ENCODE measurements around the gene TLE3. TPM values are rescaled to one million over a fixed set of nuclear protein-coding genes. Genes with fewer than 3 reads are reported as not detected.

TLE3 gene
- total RNA-seq, 1 donor from 2014 or later = 58.8 TPM

DNA sequence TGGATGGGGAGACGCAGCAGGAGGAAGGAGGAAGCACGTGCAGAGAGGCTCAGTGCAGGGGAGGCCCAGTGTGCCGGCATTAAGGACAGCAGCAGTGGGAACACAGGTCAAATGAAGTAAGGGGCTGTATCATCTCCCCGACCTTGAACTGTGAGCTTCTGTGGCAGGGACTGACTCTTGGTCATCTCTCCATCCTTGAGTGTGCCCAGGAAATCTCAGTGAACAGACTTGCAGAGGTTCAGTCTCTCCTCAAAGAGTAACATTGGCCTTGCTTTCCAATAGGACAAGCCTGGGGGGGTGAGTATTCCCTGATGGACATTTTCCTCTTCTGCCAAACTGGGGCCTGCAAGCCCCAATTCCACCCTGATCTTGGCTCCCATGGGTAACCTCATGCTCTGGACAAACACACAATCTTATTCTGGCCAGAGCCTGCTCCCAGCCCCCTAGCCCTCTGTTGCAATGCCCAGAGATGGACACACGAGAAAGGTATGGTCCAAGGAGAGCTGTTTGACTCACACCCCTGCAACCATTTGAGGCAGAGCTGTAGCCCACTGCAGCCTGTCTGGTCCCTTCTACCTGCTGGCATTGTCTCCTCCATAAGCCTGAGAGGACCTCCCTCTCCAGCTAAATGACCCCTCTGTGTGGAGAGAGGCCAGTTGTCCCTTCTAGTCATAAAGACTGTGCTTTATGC lies 50.9 kb downstream of the TLE3 start:
- intact Hi-C loops (cut with DNase I) = no loop called here

DNA sequence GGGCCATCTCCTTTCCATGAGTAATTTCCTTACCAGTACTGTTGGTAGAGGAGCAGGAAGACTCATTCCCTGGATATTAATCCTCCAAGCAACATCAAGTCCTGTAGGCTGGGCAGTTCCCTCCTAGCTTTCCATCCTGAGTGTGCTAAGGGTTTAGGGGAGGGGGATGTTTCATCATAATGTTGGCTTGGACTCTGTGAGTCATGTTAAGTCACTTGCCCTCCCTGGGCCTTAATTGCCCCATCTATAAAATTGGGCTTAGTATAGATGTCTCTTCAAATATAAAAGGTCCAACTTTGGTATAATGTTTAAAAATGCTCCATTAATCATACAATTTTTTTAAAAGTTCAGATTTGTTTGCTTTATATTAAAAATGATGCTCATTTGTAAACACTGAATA lies 52.7 kb downstream of the TLE3 start:
- no peak overlapping the region for H3K4me3 ChIP-seq
- no peak for TF ChIP-seq CTCF (IDR thresholded peaks at IDR 0.05)
- intact Hi-C loops (cut with DNase I) = no loop called here
- H3K27me3 ChIP-seq = no peaks in the 10 kb centered on the region
- DNase-seq (no peak), ATAC-seq (no peak)
- no peaks in the 10 kb centered on the region for H3K9me3 ChIP-seq
- no peaks in the 10 kb centered on the region for H3K4me1 ChIP-seq
- H3K36me3 ChIP-seq = peaks cover 17% of the 10 kb centered on the region
- H3K27ac ChIP-seq = no peak overlapping the region

More for the DNA sequence above, 50.9 kb downstream of the TLE3 start:
- Histone ChIP-seq H3K4me1 (no peaks in the 10 kb centered on the region), H3K27ac (no peak overlapping the region), H3K9me3 (no peaks in the 10 kb centered on the region), H3K27me3 (no peaks in the 10 kb centered on the region), H3K36me3 (peaks cover 35% of the 10 kb centered on the region), H3K4me3 (no peak overlapping the region)
- TF ChIP-seq CTCF (IDR thresholded peaks at IDR 0.05) = no peak
- DNase-seq (peak; percentile 23), ATAC-seq (peak; percentile 13)

DNA sequence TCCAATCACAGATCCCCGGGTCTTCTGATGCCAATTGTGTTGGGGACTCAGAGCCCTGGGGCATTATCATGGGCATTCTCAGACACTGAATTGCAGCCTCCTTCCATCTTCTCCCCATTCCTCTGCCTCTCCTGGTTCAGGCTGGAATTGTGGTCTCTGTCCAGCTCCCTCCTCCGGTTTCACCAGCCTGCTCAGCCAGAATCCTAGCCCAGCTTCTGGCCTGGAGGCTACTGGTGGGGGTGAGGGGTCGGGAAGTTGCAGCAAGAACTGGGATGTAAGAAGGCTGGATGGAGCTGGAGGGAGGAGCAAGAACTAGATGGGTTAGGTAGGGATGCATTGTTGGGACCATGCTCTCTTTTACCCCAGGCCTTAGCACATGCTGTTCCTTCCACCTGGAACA lies 53.5 kb downstream of the TLE3 start:
- H3K4me3 ChIP-seq = no peak overlapping the region
- no peaks in the 10 kb centered on the region for H3K9me3 ChIP-seq
- no peaks in the 10 kb centered on the region for H3K27me3 ChIP-seq
- H3K4me1 ChIP-seq = no peaks in the 10 kb centered on the region
- no peak for ATAC-seq
- no peak for DNase-seq
- intact Hi-C loops (cut with DNase I) = no loop called here
- H3K36me3 ChIP-seq = peaks cover 8% of the 10 kb centered on the region
- no peak for TF ChIP-seq CTCF (IDR thresholded peaks at IDR 0.05)
- H3K27ac ChIP-seq = no peak overlapping the region

GRCh38 chr15:70043590-70043989 lies 54.1 kb downstream of the TLE3 start:
- H3K4me3 ChIP-seq = no peak overlapping the region
- no peaks in the 10 kb centered on the region for H3K4me1 ChIP-seq
- H3K36me3 ChIP-seq = peaks cover 4% of the 10 kb centered on the region
- TF ChIP-seq CTCF (IDR thresholded peaks at IDR 0.05) = no peak
- no peaks in the 10 kb centered on the region for H3K27me3 ChIP-seq
- intact Hi-C loops (cut with DNase I) = no loop called here
- ATAC-seq (no peak), DNase-seq (no peak)
- H3K27ac ChIP-seq = no peak overlapping the region
- no peaks in the 10 kb centered on the region for H3K9me3 ChIP-seq

- ATAC-seq = no peak
- H3K4me3 ChIP-seq = no peak overlapping the region
- no peaks in the 10 kb centered on the region for H3K9me3 ChIP-seq
- DNase-seq = no peak
- H3K27ac ChIP-seq = no peak overlapping the region
- no peaks in the 10 kb centered on the region for H3K36me3 ChIP-seq
- TF ChIP-seq CTCF (IDR thresholded peaks at IDR 0.05) = no peak
- H3K27me3 ChIP-seq = no peaks in the 10 kb centered on the region
- intact Hi-C loops (cut with DNase I) = no loop called here
- no peaks in the 10 kb centered on the region for H3K4me1 ChIP-seq
Measured at GRCh38 chr15:70042553-70043214, 55.0 kb downstream of the TLE3 start.
